NCI-H2171 treated with DMSO at 0.1 percent for 48 hours (cell line): ENCODE data around the gene GDF15.
"Not testable (repeated sequence)": the region's sequence is repeated elsewhere in the genome, so short reads cannot be mapped to it uniquely, and the experiment has no call there.

Experiments used
- DNase-seq: peaks from one replicate; lab custom pipeline; 2025; lab: John Stamatoyannopoulos, UW

The GDF15 gene

DNA sequence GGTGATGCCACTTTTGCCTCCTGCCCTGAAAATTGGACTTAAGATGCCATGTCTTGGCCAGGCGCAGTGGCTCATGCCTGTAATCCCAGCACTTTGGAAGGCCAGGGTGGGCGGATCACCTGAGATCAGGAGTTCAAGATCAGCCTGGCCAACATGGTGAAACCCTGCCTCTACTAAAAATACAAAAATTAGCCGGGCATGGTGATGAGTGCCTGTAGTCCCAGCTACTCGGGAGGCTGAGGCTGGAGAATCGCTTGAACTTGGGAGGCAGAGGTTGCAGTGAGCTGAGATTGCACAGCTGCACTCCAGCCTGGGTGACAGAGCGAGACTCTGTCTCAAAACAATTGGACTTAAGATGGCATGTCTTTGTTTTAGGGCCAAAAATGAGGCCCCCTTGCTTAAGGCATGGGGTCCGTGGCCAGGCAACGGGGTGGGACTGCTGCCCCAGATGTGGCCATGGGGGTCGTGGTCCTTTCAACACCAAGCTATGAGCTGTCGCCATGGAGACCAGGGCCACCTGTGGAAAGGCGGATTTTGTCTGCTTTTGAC, 21.6 kb upstream of the GDF15 start:
- not testable (repeated sequence) for DNase-seq

DNA sequence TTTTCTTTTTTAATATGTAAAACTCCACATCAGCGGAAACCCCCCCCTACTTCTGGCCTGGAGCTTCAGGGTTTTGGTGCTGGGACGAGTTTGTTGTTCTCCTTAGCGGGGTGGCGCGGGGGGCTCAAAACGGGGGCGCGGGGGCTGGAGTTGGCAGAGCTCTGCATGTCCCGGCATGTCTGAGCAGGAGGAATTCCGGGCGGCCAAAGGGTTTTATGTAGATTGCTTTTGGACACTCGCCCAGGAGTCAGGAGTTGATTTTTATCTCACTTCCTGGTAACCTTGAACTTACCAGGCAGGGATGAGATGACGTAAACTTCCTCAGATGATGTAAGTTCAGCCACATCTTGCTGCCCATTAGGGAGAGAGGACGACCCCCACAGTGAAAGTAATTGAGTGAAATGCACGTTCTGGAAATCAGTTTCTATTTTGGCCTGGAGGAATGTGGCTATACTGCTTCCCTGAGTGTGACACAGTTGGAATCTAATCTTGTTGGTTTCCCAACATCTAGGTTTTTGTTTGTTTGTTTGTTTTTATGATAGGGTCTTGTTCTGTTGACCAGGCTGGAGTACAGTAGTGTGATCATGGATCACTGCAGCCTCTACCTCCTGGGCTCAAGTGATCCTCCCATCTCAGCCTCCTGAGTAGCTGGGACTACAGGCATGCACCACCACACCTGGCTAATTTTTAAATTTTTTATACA, 21.0 kb upstream of the GDF15 start:
- peak; percentile 37 for DNase-seq

DNA sequence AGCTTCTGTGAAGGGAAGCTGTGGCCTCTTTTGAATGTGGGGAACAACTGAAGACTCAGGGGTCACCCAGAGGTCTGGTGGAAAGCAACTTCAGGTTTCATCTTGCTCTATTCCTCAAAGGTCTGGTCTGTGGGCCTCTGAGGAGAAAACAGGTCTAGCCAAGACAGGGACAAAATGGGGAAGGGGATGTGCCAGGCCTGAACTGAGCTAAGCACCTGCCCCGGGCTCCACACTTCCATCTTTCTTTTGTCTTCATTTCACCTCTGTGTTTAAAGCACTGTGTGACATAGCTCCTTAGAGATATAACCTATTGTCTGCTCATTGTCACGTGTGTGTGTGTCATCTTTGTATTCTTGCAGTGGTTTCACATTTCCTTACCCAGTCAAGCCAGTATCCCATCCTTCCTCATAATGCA, 19.9 kb upstream of the GDF15 start:
- no peak for DNase-seq

DNA sequence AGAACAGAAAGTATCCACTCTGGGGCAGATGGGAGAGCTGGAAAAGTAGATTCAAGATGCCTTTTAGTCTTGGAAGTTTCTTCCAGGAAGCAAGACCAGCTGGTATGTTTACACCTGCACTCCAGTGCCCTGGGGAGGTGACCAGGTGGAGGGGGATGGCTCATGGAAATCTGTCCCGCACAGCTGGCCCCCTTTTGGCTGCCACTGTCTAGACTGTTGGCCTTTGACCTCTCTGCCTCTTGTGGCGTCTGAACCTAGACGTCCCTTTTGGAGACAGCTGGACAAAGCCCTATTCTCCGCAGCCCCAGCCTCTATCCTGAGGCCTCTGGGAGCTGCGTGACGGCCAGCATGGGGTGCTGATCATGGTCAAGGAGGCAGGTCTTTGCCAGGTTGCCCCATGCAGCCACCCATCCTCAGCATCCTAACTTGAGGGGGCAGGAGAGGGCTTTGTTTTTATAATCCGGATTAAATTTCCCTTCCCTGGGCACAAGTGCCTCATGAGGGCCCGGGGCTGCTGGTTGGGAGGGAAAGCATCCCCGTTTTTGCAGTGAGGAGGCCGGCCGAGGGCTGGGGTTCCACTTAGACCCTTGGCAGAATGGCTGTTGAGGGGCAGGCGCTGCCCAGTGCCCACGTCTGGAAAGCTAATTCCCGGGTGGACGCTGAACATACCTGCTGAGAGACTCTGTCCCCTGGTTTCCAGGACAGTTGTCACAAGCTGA, 17.3 kb upstream of the GDF15 start:
- no peak for DNase-seq

DNA sequence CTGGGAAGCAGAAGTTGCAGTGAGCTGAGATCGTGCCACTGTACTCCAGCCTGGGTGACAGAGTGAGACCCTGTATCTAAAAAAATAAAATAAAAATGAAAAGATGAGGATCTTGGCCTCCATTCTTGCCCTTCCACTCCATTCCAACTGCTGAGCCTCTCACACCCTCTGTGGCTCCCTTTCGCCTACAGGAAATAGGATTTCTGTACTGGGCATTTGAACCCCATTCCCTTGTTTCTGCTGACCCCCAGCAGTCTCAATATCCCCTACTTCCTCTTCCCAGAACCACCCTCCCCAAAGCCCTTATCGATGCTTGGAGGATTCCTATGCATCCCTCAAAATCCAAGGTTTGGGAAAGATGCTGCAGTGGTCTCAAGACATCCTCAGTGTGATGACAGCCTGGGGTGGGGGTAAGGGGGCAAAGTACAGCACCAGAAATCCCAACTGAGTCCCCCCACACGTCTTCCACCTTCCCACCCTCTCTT, 12.5 kb upstream of the GDF15 start:
- no peak for DNase-seq

DNA sequence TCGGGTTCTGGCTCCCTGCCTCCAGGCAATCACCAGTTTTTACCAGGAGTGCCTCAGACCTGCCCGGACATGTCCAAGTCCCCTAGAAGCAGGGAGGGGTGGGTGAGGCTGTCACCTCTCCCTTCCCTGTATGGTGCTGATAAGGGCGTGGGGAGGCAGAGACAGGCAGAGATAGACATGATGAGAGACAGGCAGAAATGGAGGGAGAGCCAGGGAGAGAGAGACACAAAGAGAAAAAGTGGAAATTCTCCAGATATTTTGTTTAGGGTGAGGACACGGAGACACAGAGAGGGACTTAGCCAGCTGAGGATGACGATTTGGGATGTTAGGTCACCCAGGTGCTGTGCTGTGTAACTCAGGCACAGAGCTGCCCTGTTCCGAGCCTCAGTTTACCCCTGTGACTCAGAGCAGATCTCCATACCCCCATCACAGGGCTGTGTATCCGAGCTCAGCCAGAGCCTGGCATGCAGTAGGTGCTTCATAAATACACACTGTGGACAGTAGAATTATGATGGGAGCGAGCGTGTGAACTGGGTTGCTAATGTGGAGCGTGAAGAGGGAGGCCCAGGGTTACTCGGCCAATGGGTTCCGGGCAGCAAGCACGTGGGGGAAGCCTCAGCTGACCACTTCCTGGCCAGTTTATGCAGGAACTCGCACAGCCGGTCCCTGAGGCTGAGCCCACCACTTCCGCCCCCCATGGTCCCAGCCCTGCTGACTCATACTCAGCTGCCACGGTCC, 11.9 kb upstream of the GDF15 start:
- DNase-seq, result peak; percentile 82

DNA sequence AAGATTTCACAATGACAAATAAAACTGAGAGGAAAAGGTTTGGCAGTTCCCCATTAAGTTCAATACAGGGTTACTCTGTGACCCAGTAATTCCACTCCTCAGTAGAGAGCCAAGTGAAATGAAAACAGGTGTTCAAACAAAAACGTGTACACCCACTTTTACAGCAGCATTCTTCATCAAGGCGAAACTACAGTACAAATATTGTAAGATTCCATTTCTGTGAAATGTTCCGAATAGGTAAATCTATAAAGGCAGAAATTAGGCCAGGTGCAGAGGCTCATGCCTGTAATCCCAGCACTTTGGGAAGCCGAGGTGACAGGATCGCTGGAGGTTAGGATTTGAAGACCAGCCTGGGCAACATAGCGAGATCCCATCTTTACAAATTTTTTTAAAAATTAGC, 8.9 kb upstream of the GDF15 start:
- DNase-seq, result no peak

DNA sequence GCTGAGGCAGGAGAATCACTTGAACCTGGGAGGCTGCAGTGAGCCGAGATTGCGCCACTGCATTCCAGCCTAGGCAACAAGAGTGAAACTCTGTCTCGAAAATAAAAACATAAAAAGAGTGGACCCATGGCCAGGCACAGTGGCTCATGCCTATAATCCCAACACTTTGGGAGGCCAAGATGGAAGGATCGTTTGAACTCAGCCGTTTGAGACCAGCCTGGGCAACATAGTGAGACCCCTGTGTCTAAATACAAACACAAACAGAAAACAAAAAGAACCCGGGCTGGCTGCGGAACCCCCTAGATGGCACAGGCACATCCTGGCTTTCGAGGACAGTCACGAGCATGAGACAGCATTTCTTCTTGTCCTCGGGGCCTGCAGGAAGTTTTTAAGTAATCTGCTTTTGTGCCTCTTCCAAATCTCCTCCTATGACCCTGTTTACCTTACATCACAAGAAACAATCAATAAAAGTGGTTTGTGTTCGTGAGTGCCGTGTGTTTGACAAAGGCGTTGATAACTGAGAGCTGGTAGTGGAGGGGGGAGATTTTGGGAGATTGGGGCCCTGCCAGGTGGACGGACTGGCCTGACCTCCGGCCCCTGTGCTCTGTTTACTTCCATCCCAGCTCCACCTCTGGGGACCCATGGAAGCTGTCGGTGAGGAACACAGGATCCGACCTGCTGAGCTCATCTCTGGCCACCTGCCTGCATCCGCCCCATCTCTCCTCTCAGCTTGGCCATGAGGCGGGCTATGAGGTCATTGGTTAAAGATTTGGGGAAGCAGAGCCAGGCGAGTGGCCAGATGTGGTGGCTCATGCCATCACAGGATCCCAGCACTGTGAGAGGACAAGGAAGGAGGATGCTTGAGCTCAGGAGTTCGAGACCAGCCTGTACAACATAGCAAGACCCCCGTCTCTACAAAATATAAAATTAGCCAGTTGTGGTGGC, 5.9 kb upstream of the GDF15 start:
- no peak for DNase-seq

DNA sequence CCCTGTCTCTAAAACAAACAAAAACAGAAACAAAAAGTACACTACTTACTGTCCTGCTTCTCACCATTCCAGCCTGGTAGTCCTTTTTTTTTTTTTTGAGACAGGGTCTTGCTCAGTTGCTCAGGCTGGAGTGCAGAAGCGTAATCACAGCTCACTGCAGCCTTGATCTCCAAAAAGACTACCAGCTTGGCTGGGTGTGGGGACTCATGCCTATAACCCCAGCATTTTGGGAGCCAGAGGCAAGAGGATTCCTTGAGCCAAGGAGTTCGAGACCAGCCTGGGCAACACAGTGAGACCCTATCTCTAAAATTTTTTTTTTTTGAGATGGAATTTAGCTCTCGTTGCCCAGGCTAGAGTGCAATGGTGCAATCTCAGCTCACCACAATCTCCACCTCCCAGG, 5.1 kb upstream of the GDF15 start:
- DNase-seq, result no peak

DNA sequence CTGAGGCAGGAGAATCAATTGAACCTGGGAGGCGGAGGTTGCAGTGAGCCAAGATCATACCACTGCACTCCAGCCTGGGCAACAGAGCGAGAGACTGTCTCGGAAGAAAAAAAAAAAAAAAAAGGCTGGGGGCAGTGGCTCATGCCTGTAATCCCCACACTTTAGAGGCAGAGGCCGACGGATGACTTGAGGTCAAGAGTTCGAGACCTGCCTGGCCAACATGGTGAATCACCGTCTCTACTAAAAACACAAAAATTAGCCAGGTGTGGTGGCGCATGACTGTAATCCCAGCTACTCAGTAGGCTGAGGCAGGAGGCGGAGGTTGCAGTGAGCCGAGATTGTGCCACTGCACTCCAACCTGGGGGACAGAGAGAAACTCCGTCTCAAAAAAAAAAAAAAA, 2.3 kb upstream of the GDF15 start:
- not testable (repeated sequence) for DNase-seq

DNA sequence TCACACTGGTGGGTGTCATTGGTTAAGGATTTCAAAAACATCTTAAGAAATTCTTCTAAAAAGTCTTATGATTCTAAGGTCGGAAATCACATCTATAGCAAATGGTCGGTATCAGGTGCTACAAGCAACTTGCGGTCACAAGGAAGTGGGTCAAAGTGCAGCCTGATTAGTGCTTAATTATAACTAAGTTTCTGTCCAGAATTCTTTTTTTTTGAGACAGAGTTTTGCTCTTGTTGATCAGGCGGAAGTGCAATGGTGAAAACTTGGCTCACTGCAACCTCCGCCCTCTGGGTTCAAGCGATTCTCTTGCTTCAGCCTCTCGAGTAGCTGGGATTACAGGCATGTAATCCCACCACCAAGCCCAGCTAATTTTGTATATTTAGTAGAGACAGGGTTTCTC, 1.2 kb upstream of the GDF15 start:
- DNase-seq, result no peak

DNA sequence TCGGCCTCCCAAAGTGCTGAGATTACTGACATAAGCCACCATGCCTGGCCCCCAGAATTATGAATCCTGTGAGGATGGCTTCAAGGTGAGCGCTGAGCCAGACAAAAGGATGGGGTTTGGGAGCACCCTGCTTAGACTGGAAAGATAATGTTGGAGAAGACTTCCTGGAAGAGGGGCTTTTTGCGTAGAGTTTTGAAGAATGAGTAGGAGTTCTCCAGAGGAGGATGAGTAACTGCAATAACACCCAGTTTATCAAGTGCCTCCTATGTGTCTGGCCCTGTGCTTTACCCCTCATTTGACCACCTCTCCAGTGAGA, 641 bp upstream of the GDF15 start:
- DNase-seq, result no peak

DNA sequence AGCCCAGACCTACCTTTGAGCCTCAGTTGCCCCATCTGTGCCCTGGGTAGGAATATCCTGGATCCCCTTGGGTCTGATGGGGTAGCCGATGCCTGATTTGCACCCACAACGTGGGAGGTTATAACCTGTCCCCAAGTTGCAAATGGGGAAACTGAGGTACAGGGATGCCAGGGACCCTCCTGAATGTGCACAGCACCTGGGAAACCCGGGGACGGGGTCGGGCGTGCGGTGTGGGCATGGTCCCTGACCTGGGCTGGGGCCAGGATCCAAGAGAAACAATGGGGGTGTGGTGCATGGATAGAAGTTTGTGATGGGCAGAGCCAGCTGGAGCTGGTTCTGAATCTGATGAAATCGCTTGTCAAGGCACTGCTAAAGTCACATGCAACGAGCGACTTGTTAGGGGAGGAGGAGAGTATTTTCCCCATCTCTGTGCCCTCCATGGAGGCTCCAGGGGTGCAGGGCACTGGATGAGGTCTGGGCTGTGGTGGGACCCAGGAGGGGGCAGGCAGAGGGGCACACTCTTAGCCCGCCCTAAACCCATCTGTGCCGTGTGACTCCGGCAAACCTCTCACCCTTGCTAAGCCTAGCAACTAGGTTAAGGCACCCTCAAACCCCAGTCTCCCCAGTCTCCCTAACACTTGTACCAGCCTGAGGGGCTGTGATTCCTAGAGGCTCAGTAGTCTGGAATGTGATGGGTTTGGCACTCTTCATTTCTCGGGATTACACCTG, 749 bp downstream of the GDF15 start:
- no peak for DNase-seq

DNA sequence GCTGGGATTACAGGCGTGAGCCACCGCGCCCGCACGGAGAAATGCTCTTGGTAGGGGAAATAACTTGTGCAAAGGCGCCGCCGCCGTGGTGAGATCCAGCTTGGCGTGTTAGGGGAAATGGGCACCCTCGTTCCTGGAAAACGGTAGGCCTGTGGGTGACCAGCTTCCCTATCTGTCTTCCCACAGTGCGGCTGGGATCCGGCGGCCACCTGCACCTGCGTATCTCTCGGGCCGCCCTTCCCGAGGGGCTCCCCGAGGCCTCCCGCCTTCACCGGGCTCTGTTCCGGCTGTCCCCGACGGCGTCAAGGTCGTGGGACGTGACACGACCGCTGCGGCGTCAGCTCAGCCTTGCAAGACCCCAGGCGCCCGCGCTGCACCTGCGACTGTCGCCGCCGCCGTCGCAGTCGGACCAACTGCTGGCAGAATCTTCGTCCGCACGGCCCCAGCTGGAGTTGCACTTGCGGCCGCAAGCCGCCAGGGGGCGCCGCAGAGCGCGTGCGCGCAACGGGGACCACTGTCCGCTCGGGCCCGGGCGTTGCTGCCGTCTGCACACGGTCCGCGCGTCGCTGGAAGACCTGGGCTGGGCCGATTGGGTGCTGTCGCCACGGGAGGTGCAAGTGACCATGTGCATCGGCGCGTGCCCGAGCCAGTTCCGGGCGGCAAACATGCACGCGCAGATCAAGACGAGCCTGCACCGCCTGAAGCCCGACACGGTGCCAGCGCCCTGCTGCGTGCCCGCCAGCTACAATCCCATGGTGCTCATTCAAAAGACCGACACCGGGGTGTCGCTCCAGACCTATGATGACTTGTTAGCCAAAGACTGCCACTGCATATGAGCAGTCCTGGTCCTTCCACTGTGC, 2.4 kb downstream of the GDF15 start:
- peak; percentile 76 for DNase-seq

DNA sequence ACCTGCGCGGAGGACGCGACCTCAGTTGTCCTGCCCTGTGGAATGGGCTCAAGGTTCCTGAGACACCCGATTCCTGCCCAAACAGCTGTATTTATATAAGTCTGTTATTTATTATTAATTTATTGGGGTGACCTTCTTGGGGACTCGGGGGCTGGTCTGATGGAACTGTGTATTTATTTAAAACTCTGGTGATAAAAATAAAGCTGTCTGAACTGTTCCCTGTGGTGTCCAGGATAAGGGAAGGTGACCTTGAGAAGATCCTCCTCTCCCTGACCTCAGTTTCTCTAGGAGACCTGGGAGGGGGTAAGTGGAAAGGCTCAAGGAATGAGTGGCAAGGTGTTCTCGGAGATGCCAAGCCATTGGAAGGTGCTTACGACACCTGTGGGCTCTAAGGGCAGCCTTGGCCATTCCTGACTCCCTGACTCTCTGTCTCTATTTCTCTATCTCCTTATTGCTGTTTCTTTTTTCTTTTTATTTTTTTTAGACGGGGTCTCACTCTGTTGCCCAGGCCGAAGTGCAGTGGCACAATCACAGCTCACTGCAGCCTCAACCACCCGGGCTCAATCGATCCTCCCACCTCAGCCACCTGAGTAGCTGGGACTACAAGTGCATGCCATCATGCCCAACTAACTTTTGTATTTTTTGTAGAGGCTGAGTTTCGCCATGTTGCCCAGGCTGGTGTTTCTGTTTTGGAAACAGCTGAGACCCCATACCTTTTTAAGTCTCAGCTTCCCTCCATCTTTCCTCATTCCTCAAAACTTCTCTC, 3.2 kb downstream of the GDF15 start:
- no peak for DNase-seq

DNA sequence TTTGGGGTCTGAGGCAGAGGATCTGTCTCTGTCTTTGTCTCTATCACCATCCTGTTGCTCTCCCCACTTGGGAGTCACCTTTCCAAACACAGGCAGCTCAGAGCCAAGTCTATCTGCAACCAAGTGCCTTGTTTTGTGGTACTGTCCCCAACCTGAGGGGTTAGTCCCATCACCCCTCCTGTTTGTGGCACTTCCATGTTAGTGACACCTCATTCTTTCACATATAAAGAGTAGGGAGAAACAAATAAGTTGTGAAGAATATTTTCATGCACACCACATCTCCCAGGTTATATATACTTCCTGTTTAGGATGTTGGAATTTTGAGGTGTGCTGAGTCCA, 3.7 kb downstream of the GDF15 start:
- DNase-seq, result no peak

DNA sequence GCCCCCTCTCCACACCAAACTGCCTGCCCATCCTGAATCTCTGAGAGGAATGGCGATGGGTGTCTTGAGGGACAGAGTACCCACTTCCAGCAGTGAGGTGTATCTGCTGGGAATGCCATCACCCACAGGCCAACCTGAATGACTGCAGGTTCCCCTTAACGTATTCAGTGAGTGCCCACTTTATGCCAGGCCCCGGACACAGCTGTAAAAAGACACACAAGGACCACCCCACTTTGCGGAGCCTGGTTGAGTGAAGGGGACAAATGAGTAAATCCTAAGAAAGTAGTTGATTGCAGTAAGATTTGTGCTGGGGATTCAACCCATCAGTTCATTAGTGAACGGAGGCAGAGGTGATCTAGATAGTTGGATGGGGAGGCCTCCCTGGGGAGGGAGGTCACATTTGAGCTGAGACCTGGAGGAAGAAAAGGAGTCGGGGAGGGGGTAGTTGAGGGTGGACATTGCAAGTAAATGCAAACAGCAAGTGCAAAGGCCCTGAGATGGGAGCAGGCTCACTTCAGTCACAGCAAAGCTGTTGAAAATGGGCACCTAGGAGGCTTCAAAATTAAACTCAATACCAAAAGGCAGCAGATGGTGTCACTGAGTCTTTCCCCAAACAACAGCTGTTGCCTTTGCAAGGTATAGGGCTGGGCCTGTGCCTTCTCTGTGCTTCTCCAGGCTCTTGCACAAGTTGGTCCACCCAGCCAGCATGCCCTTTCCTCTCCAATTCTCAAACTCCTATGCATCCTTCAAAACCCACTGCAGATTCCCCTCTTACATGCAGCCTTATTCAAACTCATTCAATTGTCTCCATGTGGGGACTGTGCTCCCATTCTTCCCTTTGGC, 4.3 kb downstream of the GDF15 start:
- peak; percentile 86 for DNase-seq

DNA sequence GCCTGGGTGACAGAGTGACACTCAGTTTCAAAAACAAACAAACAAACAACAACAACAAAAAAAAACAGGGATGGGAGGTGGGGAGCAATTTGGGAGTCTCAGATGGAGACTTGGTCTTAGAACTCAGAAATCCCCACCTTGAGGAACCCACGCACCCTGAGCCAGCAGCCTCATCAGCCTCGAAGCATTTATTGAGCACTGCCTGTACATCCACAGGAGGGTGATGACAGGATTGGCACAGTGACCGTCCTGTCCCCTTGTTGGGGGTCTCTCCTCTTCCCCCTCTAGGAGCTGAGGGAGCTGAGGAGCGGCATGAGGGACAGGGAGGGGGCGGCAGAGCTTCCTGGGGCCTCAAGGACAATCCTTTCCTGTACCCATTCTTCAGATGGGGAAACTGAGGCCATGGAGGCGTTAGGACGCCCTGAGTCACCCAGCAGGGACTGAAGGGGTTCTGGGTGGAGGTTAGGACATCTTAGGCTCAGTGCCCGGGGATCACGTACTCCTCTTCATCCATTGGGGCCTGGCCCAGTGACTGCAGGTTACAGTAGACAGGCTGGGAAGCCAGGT, 5.6 kb downstream of the GDF15 start:
- DNase-seq, result no peak
